Effector memory CD4-positive, alpha-beta T cell (primary cell): Measurements from ENCODE around the gene UTP20.

Experiments used
- DNase-seq, 3 donors: peaks; one replicate each; pipeline ENCODE4 v3.0.0-alpha.2; 2020
- H3K27ac ChIP-seq: 2 replicates; pipeline ENCODE4 v1.7.0; 2013; ENCODE audit warnings: mild to moderate bottlenecking, low read length, moderate library complexity; ENCODE audit not compliant: insufficient read depth, poor library complexity, severe bottlenecking
- H3K27me3 ChIP-seq: replicated peaks from 2 replicates; pipeline ENCODE4 v1.7.0; 2013; ENCODE audit warnings: mild to moderate bottlenecking, low read length; ENCODE audit not compliant: insufficient read depth, control insufficient read depth, poor library complexity, severe bottlenecking
- H3K36me3 ChIP-seq: 2 replicates; pipeline ENCODE4 v1.7.0; 2013; ENCODE audit warnings: mild to moderate bottlenecking, low read length, moderate library complexity; ENCODE audit not compliant: control insufficient read depth, insufficient read depth
- H3K4me1 ChIP-seq: 2 replicates; pipeline ENCODE4 v1.7.0; 2013; ENCODE audit warnings: low read length, mild to moderate bottlenecking; ENCODE audit not compliant: control insufficient read depth, insufficient read depth, poor library complexity, severe bottlenecking
- H3K4me3 ChIP-seq: 2 replicates; pipeline ENCODE4 v1.7.0; 2013; ENCODE audit warnings: low read length, low read depth, mild to moderate bottlenecking; ENCODE audit not compliant: insufficient read depth, poor library complexity, severe bottlenecking
- H3K9me3 ChIP-seq: 2 replicates; pipeline ENCODE4 v1.7.0; 2013; ENCODE audit warnings: mild to moderate bottlenecking, low read length, moderate library complexity; ENCODE audit not compliant: control insufficient read depth

The UTP20 gene

DNA sequence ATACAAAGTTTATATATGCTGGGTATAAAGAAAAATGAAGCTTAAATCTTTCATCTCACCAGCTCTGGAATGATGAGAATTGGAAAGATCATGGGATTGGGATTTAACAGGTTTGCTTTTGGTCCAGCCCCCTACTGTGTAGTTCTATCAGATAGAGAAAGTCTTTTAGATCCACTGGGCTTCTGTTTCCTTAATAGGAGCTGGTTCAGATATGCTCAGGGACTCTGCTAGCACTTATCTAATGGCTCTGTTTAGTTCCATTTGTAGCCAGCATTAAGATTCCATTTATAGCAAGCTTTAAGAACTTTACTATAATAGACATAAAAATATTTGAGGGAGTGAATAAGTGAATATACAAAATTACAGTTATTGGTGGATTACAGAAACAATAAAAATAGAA, 42.6 kb downstream of the UTP20 start:
- H3K36me3 ChIP-seq, result peaks cover 36% of the 10 kb centered on the region
- H3K4me3 ChIP-seq, result no peak overlapping the region
- no peak overlapping the region for H3K27ac ChIP-seq

GRCh38 chr12:101323255-101323654, 43.4 kb downstream of the UTP20 start:
- Histone ChIP-seq H3K4me1 (no peaks in the 10 kb centered on the region), H3K27ac (no peak overlapping the region), H3K27me3 (no peaks in the 10 kb centered on the region), H3K9me3 (no peaks in the 10 kb centered on the region), H3K36me3 (peaks cover 34% of the 10 kb centered on the region), H3K4me3 (no peak overlapping the region)
- DNase-seq, result no peak

More for the DNA sequence above, 42.6 kb downstream of the UTP20 start:
- Histone ChIP-seq H3K27me3 (no peaks in the 10 kb centered on the region), H3K4me1 (no peaks in the 10 kb centered on the region), H3K9me3 (no peaks in the 10 kb centered on the region)
- DNase-seq, result no peak

GRCh38 chr12:101325590-101325989, 45.7 kb downstream of the UTP20 start:
- Histone ChIP-seq H3K9me3 (no peaks in the 10 kb centered on the region), H3K27me3 (no peaks in the 10 kb centered on the region), H3K4me3 (no peak overlapping the region), H3K36me3 (peaks cover 37% of the 10 kb centered on the region), H3K4me1 (no peaks in the 10 kb centered on the region), H3K27ac (no peak overlapping the region)
- no peak for DNase-seq

GRCh38 chr12:101327051-101327450, 47.1 kb downstream of the UTP20 start:
- Histone ChIP-seq H3K4me1 (no peaks in the 10 kb centered on the region), H3K27ac (no peak overlapping the region), H3K27me3 (no peaks in the 10 kb centered on the region), H3K9me3 (no peaks in the 10 kb centered on the region), H3K4me3 (no peak overlapping the region), H3K36me3 (peaks cover 34% of the 10 kb centered on the region)
- no peak for DNase-seq

DNA sequence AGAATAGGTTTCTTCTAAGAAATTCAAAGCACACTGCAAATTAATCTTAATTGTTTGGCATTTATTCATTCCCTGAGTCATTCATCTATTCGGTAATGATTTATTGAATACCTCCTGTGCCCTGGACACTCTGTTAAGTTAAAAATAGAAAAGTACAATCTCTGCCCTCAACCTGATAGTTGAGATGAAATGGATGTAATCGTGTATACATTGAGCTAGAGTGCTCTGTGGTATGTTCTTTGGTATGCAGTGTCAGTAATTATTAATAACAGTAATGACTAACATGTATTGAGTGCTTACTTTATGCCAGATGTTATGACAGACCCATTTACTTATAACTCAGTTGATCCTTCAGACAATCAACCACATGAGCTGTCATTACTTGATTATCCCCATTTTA, 47.6 kb downstream of the UTP20 start:
- Histone ChIP-seq H3K4me3 (no peak overlapping the region), H3K9me3 (no peaks in the 10 kb centered on the region), H3K27ac (no peak overlapping the region), H3K4me1 (no peaks in the 10 kb centered on the region), H3K36me3 (peaks cover 34% of the 10 kb centered on the region), H3K27me3 (no peaks in the 10 kb centered on the region)
- DNase-seq, result no peak

- Histone ChIP-seq H3K4me1 (no peaks in the 10 kb centered on the region), H3K36me3 (peaks cover 34% of the 10 kb centered on the region), H3K9me3 (no peaks in the 10 kb centered on the region), H3K4me3 (no peak overlapping the region), H3K27me3 (no peaks in the 10 kb centered on the region), H3K27ac (no peak overlapping the region)
- DNase-seq, result no peak
These were observed 49.0 kb downstream of the UTP20 start for GRCh38 chr12:101328917-101329316.

GRCh38 chr12:101330631-101331030, 50.7 kb downstream of the UTP20 start:
- H3K36me3 ChIP-seq, result peaks cover 29% of the 10 kb centered on the region
- DNase-seq, result no peak
- H3K9me3 ChIP-seq, result no peaks in the 10 kb centered on the region
- H3K27me3 ChIP-seq, result no peaks in the 10 kb centered on the region
- no peaks in the 10 kb centered on the region for H3K4me1 ChIP-seq
- H3K27ac ChIP-seq, result no peak overlapping the region
- no peak overlapping the region for H3K4me3 ChIP-seq

- DNase-seq, result no peak
- H3K27ac ChIP-seq, result no peak overlapping the region
These were observed 56.5 kb downstream of the UTP20 start for GRCh38 chr12:101336437-101336836.

DNA sequence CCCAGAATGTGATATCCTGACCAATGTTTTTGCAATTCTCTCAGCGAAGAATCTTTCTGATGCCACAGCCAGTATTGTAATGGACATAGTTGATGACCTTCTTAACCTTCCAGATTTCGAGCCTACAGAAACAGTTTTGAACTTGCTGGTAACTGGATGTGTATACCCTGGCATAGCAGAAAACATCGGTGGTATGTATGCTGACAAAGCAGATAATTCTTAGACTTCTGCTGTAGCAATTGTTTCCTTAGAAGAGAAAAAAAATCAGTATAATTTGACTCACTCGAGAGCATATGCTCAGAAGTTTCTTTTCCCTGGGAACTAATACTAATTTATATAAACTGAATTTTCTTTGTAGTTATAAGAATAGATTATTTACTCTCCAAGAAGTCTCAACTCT, 58.2 kb downstream of the UTP20 start:
- no peaks in the 10 kb centered on the region for H3K4me1 ChIP-seq
- no peak overlapping the region for H3K4me3 ChIP-seq
- no peak for DNase-seq
- H3K9me3 ChIP-seq, result no peaks in the 10 kb centered on the region
- H3K36me3 ChIP-seq, result peaks cover 16% of the 10 kb centered on the region
- H3K27me3 ChIP-seq, result no peaks in the 10 kb centered on the region
- H3K27ac ChIP-seq, result no peak overlapping the region

More at GRCh38 chr12:101336437-101336836, 56.5 kb downstream of the UTP20 start:
- Histone ChIP-seq H3K27me3 (no peaks in the 10 kb centered on the region), H3K4me1 (no peaks in the 10 kb centered on the region), H3K36me3 (peaks cover 14% of the 10 kb centered on the region), H3K9me3 (no peaks in the 10 kb centered on the region), H3K4me3 (no peak overlapping the region)

- Histone ChIP-seq H3K27ac (no peak overlapping the region), H3K27me3 (no peaks in the 10 kb centered on the region), H3K36me3 (peaks cover 58% of the 10 kb centered on the region), H3K4me3 (no peak overlapping the region), H3K9me3 (no peaks in the 10 kb centered on the region), H3K4me1 (no peaks in the 10 kb centered on the region)
- no peak for DNase-seq
These were observed 64.0 kb downstream of the UTP20 start for GRCh38 chr12:101343893-101344292.

DNA sequence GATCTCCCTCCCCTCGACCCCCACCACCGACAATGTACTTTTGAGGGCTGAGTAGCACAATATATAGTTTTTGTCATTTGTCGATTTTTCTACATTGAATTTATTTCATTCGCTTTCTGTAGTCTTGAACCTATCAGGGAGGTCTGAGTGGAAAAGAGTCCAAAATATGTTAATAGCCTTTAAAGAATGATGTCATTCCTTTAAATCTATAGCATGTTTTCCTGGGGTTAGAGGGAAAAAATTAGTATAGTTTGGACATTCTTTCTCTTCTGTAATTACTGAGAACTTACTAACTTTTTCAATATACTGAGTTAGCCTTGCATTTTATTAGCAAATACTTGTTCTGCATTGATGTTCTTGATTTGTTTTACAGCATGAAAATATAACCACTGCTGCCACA, 71.8 kb downstream of the UTP20 start:
- Histone ChIP-seq H3K4me1 (no peaks in the 10 kb centered on the region), H3K36me3 (peaks cover 59% of the 10 kb centered on the region), H3K9me3 (no peaks in the 10 kb centered on the region), H3K27ac (no peak overlapping the region), H3K27me3 (no peaks in the 10 kb centered on the region), H3K4me3 (no peak overlapping the region)
- DNase-seq, result no peak
